HPDE6-E6E7 (cell line): ENCODE measurements around the gene BTBD18.
"Not testable (repeated sequence)": the region's sequence is repeated elsewhere in the genome, so short reads cannot be mapped to it uniquely, and the experiment has no call there.

Source experiments
- DNase-seq: peaks from one replicate; pipeline ENCODE4 v3.0.0; 2011; ENCODE audit warnings: missing footprints; ENCODE audit errors: extremely low spot score

The BTBD18 gene

DNA sequence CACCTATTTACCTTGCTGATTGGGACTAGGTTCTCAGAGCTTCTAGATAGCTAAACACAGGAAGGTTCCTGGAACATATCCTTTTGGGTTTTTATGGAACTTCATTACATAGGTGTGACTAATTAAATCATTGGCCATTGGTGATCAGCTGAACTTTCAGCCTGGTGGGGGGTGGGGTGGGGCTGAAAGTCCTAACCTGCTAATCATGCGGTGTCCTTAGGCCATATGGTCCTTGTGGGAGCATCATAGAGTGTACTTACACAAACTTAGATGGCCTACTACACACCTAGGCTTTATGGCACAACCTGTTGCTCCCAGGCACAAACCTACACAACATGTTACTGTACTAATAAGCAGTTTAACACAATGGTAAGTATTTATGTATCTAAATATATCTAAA, 19.0 kb downstream of the BTBD18 start:
- DNase-seq = no peak

DNA sequence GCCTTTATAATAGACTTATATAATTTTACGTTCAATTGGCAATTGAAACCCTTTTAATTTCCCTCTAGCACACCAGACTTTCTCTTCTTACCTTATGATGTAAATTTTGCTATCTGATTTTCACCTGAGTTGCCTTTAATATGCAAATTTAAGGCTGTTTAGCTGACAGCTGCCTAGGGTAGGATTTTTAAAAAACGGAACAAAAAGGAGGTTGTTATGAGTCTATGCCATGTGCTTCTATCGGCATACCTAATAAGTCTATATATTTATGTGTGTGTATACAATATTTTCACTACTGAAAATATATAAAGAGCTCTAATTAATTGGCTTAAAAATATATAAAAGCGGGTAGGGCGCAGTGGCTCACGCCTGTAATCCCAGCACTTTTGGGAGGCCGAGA, 22.1 kb downstream of the BTBD18 start:
- DNase-seq = no peak

DNA sequence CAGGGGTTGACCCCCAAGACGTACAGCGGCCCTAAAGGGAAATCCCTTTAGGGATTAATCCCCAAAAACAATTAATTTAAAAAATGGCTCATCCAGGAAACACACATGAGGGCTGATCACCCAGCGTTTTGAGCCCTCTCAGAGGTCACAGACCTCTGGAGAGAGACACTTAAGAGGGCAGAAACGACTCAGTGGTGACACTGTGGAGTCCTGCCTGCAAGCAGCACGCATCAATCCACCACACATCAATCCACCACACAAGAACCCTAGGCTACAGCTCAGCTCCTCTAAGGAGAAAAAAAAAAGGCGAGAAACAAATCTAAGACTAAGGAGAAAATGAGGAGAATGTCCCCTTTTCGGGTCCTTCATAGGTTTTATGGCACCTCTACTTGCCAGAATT, 22.8 kb downstream of the BTBD18 start:
- DNase-seq = no peak

DNA sequence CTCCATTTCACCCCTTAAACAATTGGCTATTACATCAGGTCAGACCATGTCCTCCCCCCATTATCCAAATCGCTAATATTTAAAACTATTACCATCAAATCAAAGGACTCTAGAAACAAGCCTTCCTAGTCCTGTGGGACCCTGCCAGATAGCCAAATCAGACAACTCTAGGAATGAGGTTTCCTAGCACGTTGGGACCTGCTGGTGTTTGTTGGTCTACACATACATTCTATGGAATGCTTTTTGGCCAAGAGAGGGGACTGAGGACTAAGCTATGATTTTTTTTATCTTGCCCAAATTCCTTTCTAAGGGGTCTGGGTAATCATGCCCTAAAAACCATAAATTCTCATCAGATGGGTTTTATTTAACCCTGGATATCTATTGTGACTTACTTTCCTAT, 24.4 kb downstream of the BTBD18 start:
- no peak for DNase-seq

DNA sequence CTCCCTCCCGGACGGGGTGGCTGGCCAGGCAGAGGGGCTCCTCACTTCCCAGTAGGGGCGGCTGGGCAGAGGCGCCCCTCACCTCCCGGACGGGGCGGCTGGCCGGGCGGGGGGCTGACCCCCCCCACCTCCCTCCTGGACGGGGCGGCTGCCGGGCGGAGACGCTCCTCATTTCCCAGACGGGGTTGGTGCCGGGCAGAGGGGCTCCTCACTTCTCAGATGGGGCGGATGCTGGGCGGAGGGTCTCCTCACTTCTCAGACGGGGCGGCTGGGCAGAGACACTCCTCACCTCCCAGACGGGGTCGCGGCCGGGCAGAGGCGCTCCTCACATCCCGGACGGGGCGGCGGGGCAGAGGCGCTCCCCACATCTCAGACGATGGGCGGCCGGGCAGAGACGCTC, 34.9 kb downstream of the BTBD18 start:
- DNase-seq = not testable (repeated sequence)

DNA sequence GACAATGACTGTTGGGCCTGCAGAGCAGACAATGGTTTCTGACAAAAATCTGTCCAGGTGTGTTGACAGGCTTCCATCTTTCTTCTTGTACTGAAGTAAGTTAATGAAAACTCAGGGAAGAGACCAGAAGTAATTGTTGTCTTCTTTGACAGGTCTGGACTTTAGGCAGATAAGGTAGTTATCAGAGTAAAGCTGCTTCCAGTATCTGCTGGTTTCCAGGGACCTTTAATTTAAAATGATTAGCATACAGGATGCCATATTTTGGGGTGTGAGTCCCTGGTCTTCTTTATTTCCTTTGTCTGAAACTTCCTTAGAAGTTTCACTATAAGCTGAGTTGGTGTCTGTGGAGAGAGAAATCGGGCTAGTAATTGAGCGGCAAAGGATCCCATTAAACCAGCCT, 37.8 kb downstream of the BTBD18 start:
- no peak for DNase-seq

DNA sequence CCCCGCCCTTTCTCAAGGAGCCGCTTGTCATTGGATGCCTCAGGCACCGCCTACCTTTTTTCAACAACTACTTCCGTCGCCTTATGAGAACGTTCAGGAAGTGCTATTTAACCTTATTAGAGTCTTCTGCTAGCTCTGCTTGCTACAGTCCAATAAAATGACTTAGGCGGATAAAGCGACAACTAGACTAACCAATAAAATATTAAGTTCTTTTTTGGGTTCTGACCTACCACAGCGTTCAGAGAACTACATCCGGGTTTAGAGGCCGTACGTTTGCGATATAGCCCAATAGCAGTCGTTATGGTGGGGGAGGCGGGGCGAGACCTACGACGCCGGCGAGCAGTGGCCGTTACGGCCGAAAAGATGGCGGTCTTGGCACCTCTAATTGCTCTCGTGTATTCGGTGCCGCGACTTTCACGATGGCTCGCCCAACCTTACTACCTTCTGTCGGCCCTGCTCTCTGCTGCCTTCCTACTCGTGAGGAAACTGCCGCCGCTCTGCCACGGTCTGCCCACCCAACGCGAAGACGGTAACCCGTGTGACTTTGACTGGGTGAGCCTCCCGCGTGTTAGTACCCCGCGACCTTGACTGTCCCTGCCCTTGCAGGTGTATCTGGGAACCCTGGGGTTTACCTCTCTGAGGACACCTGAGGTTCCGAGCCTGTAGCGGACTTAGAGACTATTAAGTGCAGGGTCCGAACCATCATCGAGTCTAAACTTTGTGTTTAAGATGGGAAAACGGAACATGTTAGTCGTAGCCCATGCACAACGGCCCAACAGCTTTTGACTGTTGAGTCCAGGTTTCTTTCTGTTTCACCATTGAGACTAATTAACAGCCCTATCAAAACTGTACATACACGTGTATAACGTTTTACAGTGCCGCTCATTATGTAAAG, 39.1 kb downstream of the BTBD18 start, which contains the start of gene TMX2:
Gene TMX2, plus strand, starts transcription at position 338 of the 895 bp plus-strand sequence. Its CDS starts 26 bp downstream, at position 364.
- peak; percentile 88 for DNase-seq

DNA sequence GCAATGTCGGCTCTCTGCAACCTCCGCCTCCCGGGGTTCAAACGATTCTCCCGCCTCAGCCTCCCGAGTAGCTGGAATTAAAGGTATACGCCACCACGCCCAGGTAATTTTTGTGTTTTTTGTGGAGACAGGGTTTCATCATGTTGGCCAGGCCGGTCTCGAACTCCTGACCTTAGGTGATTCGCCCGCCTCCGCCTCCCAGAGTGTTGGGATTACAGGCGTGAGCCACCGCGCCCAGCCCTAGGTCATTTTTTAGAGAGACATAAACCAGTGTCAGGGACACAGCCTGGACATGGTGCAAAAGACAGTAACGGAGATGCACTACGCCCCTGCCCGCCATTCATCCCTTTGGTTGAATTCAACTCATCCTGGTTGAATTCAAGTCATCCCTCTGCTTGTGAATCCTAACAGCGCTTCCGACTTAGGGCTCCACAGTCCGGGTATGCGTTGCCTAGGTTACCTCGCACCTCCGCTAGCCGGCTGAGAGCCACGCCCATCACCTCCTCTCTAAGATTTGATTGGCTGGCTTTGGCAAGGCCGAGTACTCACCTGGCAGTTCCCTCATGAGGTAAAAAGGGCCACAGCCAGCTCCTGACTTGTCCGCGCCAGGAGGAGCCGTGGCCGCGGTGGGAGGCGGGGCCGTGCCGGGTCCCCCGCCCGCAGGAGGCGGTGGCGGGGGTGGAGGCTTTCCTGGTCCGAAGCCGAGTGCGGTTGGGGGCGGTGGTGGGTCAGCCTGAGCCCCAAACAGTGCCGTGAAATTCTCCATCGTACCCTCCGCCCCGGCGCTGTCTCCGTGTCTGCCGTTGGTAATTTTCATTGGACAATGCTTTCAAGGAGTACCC, 40.0 kb downstream of the BTBD18 start, which contains the start of gene MED19:
Gene MED19, minus strand, starts transcription at position 802 of the 842 bp plus-strand sequence. Its CDS starts 36 bp downstream, at position 766.
- DNase-seq = peak; percentile 98

DNA sequence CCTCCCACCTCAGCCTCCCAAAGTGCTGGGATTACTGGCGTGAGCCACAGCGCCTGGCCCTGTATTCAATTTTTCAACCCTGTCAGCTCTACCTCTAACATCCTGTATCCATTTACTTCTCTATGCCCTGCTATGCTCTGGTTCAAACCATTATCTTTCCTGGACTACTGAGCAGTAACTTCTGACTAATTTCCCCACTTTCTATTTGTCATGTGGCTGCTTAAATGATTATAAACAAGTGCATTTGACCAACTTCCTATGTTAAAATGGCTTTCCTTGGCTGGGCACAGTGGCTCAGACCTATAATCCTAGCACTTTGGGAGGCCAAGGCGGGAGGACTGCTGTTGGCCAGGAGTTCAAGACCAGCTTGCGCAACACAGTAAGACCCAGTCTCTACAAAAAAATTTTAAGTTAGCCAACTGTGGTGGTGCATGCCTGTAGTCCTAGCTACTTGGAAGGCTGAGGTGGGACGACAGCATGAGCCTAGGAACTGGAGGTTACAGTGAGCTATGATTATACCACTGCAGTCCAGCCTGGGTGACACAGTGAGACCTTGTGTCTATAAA, 41.7 kb downstream of the BTBD18 start:
- DNase-seq = no peak

DNA sequence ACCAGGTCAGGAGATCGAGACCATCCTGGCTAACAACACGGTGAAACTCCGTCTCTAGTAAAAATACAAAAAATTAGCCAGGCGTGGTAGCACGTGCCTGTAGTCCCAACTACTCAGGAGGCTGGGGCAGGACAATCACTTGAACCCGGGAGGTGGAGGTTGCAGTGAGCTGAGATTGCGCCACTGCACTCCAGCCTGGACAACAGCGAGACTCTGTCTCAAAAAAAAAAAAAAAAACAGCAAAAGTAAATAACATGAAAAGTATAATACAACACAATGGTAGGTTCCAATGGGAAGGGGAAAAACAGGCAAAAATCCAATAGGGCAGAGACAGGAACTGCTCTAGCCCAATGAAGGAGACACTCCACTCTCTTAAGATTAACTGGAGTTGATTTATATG, 46.2 kb downstream of the BTBD18 start:
- DNase-seq = not testable (repeated sequence)

DNA sequence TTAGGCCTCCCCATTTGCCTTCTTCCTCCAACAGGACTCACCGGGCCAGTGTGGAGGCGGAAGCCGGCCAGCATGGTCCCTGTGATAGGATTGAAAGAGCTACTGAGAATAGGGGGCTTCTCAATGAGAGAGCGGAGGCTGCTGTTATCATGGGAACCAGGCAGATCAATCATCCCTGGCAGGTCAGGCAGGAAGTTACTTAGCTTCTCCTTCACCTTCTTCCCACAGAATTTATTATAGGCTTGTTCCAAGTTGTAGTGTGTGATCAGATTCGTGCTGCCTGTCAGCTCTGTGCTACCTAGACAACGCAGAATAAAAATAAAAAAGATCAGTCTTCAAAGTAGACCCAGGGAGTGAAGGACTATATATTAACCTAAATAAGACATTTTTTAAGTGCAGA, 46.7 kb downstream of the BTBD18 start:
- no peak for DNase-seq

DNA sequence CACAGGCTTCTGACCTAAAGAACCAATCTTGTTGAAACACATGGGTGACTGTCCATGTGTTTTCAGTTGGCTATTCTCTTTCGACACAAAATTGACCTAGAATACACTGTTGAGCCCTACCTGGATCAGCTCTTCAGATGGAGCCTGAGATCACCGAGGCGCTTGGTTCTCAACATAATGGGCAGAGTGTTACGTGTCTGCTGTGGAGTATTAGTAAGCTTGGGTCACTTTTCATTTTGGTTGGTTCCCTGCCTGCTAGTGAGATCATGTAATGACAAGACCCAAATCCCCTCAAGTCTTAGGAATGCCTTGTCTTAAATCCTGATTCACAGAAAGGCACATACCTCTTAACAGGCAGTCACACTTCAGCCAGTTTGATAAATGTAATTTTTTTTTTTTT, 48.3 kb downstream of the BTBD18 start:
- no peak for DNase-seq

DNA sequence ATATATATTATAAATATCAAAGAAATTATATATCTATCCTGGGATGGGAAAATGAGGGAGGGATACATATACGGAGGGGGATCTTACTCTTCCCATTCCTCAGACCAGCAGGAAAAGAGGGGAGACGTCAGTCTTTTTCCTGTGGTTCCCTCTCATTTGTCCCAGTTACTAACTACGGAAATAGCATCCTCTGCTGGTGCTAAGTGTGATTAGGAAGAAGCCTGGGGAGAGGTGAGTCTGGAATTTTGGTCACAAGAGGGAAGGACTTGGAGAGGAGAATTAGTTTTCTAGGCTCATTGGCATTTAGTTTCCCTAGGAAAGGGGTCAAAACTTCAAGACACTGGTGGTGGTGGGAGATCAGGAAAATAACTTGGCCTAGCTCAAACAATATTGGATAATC, 51.2 kb downstream of the BTBD18 start:
- no peak for DNase-seq

DNA sequence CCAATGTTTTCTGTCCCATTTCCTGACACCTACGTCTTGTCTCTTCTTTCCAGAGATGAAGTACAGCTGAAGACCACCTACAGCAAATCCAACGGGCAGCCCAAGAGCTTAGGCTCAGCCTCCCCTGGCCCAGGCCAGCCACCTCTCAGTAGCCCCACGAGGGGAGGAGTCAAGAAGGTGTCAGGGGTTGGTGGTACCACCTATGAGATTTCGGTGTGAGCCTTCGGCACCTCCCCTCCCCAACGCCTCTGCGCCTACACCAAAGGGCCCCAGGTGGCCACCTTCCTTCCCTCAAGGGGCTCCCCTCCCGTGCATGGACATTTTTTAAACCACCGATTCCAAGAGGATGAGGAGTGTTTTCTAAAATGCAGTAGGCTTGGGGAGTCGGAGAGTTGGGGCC, 51.8 kb downstream of the BTBD18 start:
- DNase-seq = no peak

DNA sequence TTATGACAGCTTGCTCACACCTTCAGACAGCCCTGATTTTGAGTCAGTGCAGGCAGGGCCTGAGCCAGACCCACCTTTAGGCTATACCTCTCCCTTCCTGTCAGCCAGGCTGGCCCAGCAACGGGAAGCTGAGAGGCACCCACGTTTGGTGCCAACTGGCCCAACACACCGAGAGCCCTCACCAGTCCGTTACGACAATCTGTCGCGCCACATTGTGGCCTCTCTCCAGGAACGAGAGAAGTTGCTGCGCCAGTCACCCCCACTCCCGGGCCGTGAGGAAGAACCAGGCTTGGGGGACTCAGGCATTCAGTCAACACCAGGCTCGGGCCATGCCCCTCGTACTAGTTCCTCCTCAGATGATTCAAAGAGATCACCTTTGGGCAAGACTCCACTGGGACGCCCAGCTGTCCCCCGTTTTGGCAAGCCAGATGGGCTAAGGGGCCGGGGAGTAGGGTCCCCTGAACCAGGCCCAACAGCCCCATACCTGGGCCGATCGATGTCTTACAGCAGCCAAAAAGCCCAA, 52.7 kb downstream of the BTBD18 start:
- DNase-seq = no peak
